Measurements from ENCODE around the gene PTTG2. TPM values are rescaled to one million over a fixed set of nuclear protein-coding genes. Genes with fewer than 3 reads are reported as not detected.

Gene PTTG2
- total RNA-seq, 1 donor from 2014 or later: 1.2 TPM

GRCh38 chr4:37995299-37995821 lies 35.2 kb downstream of the PTTG2 start:
- DNase-seq (no peak), ATAC-seq (no peak)
- TF ChIP-seq, protein P1, sequence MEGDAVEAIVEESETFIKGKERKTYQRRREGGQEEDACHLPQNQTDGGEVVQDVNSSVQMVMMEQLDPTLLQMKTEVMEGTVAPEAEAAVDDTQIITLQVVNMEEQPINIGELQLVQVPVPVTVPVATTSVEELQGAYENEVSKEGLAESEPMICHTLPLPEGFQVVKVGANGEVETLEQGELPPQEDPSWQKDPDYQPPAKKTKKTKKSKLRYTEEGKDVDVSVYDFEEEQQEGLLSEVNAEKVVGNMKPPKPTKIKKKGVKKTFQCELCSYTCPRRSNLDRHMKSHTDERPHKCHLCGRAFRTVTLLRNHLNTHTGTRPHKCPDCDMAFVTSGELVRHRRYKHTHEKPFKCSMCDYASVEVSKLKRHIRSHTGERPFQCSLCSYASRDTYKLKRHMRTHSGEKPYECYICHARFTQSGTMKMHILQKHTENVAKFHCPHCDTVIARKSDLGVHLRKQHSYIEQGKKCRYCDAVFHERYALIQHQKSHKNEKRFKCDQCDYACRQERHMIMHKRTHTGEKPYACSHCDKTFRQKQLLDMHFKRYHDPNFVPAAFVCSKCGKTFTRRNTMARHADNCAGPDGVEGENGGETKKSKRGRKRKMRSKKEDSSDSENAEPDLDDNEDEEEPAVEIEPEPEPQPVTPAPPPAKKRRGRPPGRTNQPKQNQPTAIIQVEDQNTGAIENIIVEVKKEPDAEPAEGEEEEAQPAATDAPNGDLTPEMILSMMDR (IDR thresholded peaks at IDR 0.05): no peak
- intact Hi-C loops (cut with DNase I): no loop called here
- Histone ChIP-seq H3K27ac (no peak overlapping the region), H3K9me3 (no peaks in the 10 kb centered on the region), H3K4me1 (peaks cover 31% of the 10 kb centered on the region), H3K4me3 (no peak overlapping the region), H3K27me3 (ENCODE audit: low read depth) (no peaks in the 10 kb centered on the region), H3K36me3 (no peaks in the 10 kb centered on the region)

- ATAC-seq (no peak), DNase-seq (no peak)
- Histone ChIP-seq H3K36me3 (no peaks in the 10 kb centered on the region), H3K9me3 (no peaks in the 10 kb centered on the region), H3K4me1 (peaks cover 23% of the 10 kb centered on the region), H3K27me3 (ENCODE audit: low read depth) (no peaks in the 10 kb centered on the region), H3K27ac (no peak overlapping the region), H3K4me3 (no peak overlapping the region)
- TF ChIP-seq, protein P1 (IDR thresholded peaks at IDR 0.05): no peak
- intact Hi-C loops (cut with DNase I): no loop called here
Observed at GRCh38 chr4:37995981-37996775, 36.0 kb downstream of the PTTG2 start.

DNA sequence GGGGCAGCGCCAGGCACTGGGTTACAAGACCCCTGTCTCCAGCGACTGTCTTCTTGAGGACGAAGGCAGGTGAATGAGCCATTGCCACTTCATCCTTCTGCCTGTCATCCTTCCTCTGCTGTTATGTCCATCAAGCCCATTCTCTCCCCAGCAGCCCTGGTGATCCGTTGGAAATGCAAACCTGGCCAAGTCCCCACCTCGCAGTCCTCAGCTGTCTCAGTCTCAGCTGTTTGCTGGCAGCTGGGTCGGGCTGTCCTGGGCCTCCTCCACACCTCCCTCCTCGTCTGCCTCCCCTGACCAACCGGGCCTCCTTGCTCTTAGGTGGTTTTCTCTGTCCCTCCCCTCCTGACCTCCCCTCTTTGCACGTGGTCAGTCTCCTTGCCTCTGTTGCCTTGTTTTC lies 38.0 kb downstream of the PTTG2 start:
- no peak overlapping the region for H3K27ac ChIP-seq

DNA sequence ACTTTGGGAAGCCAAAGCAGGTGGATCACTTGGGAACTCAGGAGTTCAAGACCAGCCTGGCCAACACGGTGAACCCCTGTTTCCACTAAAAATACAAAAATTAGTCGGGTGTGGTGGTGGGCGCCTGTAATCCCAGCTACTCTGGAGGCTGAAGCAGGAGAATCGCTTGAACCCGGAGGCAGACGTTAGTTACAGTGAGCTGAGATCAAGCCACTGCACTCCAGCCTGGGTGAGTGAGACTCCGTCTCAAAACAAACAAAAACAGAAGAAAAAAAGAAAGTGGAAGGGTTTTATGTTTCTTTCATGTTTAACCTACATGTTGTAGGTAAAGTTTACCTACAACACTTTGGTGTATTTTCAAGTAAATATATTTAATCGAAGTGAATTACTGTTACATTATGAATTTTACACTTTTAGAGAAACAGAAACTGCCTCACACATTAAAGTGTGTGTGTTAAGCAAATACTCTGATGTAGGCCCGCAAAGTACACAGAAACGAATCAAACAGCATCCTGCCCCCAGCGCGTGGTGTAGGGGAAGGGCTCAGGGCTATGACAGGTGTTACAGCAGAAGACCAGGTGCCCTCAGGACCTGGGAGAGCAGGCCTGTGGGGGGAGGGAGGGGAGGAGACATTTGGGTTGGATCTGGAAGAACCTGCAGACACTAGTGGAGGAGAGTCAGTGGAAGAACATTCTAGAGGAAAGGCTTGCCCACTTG lies 39.0 kb downstream of the PTTG2 start:
- Histone ChIP-seq H3K4me3 (no peak overlapping the region), H3K27me3 (ENCODE audit: low read depth) (no peaks in the 10 kb centered on the region), H3K9me3 (no peaks in the 10 kb centered on the region), H3K4me1 (peaks cover 25% of the 10 kb centered on the region), H3K36me3 (no peaks in the 10 kb centered on the region), H3K27ac (no peak overlapping the region)
- TF ChIP-seq, protein P1 (IDR thresholded peaks at IDR 0.05): no peak
- DNase-seq (no peak), ATAC-seq (peak; percentile 56 to 77)
- intact Hi-C loops (cut with DNase I): no loop called here

More for the DNA sequence above, 38.0 kb downstream of the PTTG2 start:
- ATAC-seq (no peak), DNase-seq (no peak)
- H3K36me3 ChIP-seq: no peaks in the 10 kb centered on the region
- H3K4me1 ChIP-seq: peaks cover 25% of the 10 kb centered on the region
- H3K9me3 ChIP-seq: no peaks in the 10 kb centered on the region
- no peaks in the 10 kb centered on the region for H3K27me3 ChIP-seq (ENCODE audit: low read depth)
- intact Hi-C loops (cut with DNase I): no loop called here
- TF ChIP-seq, protein P1 (IDR thresholded peaks at IDR 0.05): no peak
- H3K4me3 ChIP-seq: no peak overlapping the region

DNA sequence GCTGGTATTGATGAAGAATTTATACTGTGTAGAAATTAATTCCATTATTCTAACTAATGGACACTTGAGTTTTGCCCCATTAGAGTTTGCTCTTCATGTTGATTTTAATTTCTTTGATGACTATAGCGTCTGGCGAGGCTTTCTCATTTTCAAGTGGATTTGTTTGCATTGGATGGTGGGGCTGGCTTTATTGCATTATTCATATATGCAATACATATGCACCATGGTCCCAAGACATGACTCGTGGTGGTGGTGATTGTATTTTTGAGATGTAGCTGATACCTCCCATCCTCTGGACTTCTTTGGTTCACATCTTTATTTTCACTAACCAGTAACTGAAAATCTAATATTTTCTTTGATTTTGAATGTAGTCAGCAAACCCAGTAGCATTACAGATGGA lies 39.8 kb downstream of the PTTG2 start:
- Histone ChIP-seq H3K27me3 (ENCODE audit: low read depth) (no peaks in the 10 kb centered on the region), H3K4me1 (peaks cover 22% of the 10 kb centered on the region), H3K27ac (no peak overlapping the region), H3K36me3 (no peaks in the 10 kb centered on the region), H3K9me3 (no peaks in the 10 kb centered on the region), H3K4me3 (no peak overlapping the region)
- TF ChIP-seq, protein P1 (IDR thresholded peaks at IDR 0.05): no peak
- DNase-seq (no peak), ATAC-seq (no peak)
- intact Hi-C loops (cut with DNase I): no loop called here

Data from lower lobe of right lung (tissue), 2 donors.